Prostate gland (tissue), 2 donors: ENCODE results near the gene DLGAP4.

Experiments used
- POLR2A ChIP-seq: fragments of 450-650 bp; IDR thresholded peaks from one replicate; pipeline ENCODE4 v1.6.1; 2016; ENCODE audit warnings: antibody characterized with exemption, mild to moderate bottlenecking
- POLR2AphosphoS5 ChIP-seq: sonication (generic); formaldehyde crosslinking; IDR thresholded peaks from one replicate; pipeline ENCODE4 v1.6.1; 2017; ENCODE audit warnings: antibody characterized with exemption
- TF ChIP-seq, protein P1 (sequence below), 4 experiments: fragments of 200-600 bp in 2 of 4; fragments of 450-650 bp in 2 of 4; sonication (generic) in 2 of 4; IDR thresholded peaks; 1 replicate in 3 of 4; 2 replicates in 1 of 4; pipeline ENCODE4 v1.5.1; 2016 to 2019; ENCODE audit warnings: antibody characterized with exemption in 4 of 4, mild to moderate bottlenecking in 2 of 4, moderate library complexity in 2 of 4

DNA sequence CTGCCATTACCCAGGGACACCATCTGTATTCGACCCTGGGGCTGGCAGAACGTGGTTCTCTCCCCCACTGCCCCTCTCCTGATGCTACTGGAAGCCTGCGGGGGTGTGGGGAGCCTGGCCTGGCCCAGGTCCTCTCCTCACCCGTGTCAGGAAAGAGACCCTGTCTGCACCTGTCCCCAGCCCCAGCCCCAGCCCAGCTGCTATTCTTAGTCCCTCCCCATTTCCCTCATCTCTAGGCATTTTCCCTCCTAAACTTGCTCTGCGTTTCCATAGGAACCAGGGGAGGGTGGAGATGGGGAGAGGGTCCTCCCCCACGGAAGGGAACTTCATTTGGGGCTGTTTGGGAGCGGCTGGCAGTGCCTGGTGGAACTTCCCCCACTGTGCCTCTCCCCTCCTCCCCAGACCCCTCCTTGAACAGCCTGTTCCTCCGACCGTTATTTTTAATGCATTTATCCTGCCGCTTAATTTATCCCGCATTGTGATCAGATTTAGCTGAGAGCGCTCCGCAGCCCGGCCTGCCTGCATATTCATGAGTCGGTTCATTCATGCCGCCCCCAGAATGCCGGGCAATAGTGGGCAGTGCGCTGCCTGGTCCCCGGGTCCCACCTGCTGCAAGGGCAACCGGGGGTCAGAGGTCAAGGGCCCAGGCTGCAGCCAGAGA, 31.8 kb upstream of the DLGAP4 start:
- TF ChIP-seq, protein P1, sequence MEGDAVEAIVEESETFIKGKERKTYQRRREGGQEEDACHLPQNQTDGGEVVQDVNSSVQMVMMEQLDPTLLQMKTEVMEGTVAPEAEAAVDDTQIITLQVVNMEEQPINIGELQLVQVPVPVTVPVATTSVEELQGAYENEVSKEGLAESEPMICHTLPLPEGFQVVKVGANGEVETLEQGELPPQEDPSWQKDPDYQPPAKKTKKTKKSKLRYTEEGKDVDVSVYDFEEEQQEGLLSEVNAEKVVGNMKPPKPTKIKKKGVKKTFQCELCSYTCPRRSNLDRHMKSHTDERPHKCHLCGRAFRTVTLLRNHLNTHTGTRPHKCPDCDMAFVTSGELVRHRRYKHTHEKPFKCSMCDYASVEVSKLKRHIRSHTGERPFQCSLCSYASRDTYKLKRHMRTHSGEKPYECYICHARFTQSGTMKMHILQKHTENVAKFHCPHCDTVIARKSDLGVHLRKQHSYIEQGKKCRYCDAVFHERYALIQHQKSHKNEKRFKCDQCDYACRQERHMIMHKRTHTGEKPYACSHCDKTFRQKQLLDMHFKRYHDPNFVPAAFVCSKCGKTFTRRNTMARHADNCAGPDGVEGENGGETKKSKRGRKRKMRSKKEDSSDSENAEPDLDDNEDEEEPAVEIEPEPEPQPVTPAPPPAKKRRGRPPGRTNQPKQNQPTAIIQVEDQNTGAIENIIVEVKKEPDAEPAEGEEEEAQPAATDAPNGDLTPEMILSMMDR (IDR thresholded peaks at IDR 0.05): no peak
- TF ChIP-seq POLR2AphosphoS5: no peak
- no peak for TF ChIP-seq POLR2A
